Activated naive CD8-positive, alpha-beta T cell (primary cell): ENCODE results near the gene ABCA7.
A peak's percentile ranks its signal among the peaks of the same experiment; 100 is the strongest.

Experiments
- H3K27ac Mint-ChIP-seq: one replicate; pipeline ENCODE4 v1.8.0; 2021; ENCODE audit warnings: mixed read lengths
- H3K27me3 Mint-ChIP-seq: one replicate; pipeline ENCODE4 v1.8.0; 2021; ENCODE audit warnings: mixed read lengths
- H3K36me3 Mint-ChIP-seq: one replicate; pipeline ENCODE4 v1.8.0; 2021; ENCODE audit warnings: mixed read lengths
- H3K4me1 Mint-ChIP-seq: one replicate; pipeline ENCODE4 v1.8.0; 2021; ENCODE audit warnings: low read depth, mixed read lengths
- H3K4me3 Mint-ChIP-seq: one replicate; pipeline ENCODE4 v1.8.0; 2021; ENCODE audit warnings: mild to moderate bottlenecking, mixed read lengths
- H3K9me3 Mint-ChIP-seq: one replicate; pipeline ENCODE4 v1.8.0; 2021; ENCODE audit warnings: low read depth, mixed read lengths

Gene ABCA7

GRCh38 chr19:1102407-1103131 is 62.7 kb downstream of the ABCA7 start:
- no peaks in the 10 kb centered on the region for H3K27me3 Mint-ChIP-seq

GRCh38 chr19:1103132-1103707 is 63.3 kb downstream of the ABCA7 start:
- Mint-ChIP-seq H3K36me3 (no peaks in the 10 kb centered on the region), H3K27ac (peak overlapping the region; percentile 90), H3K9me3 (no peaks in the 10 kb centered on the region), H3K4me1 (peaks cover 43% of the 10 kb centered on the region), H3K27me3 (no peaks in the 10 kb centered on the region), H3K4me3 (peak overlapping the region; percentile 73)

More at GRCh38 chr19:1102407-1103131, 62.7 kb downstream of the ABCA7 start:
- Mint-ChIP-seq H3K27ac (peak overlapping the region; percentile 84), H3K4me3 (peak overlapping the region; percentile 73), H3K9me3 (no peaks in the 10 kb centered on the region), H3K36me3 (no peaks in the 10 kb centered on the region), H3K4me1 (peaks cover 46% of the 10 kb centered on the region)

GRCh38 chr19:1103708-1104310 is 63.9 kb downstream of the ABCA7 start, which contains the start of gene GPX4:
Gene GPX4, plus strand, starts transcription at chr19:1103994. Its CDS starts 50 bp downstream, at chr19:1104044.
- Mint-ChIP-seq H3K4me3 (peak within 1 kb of the TSS; percentile 76), H3K9me3 (no peaks in the 10 kb centered on the region), H3K4me1 (peaks cover 39% of the 10 kb centered on the region), H3K36me3 (no peaks in the 10 kb centered on the region), H3K27ac (peak within 1 kb of the TSS; percentile 90), H3K27me3 (no peaks in the 10 kb centered on the region)

- H3K9me3 Mint-ChIP-seq, result no peaks in the 10 kb centered on the region
- H3K4me1 Mint-ChIP-seq, result peaks cover 33% of the 10 kb centered on the region
These were observed 64.6 kb downstream of the ABCA7 start for GRCh38 chr19:1104311-1105007.

GRCh38 chr19:1105008-1105872 is 65.3 kb downstream of the ABCA7 start:
- Mint-ChIP-seq H3K36me3 (no peaks in the 10 kb centered on the region), H3K27me3 (no peaks in the 10 kb centered on the region), H3K9me3 (no peaks in the 10 kb centered on the region), H3K4me3 (peak overlapping the region; percentile 76), H3K4me1 (peaks cover 26% of the 10 kb centered on the region), H3K27ac (peak overlapping the region; percentile 54)

More at GRCh38 chr19:1104311-1105007, 64.6 kb downstream of the ABCA7 start:
- H3K27me3 Mint-ChIP-seq, result no peaks in the 10 kb centered on the region
- H3K27ac Mint-ChIP-seq, result peak overlapping the region; percentile 46
- H3K36me3 Mint-ChIP-seq, result no peaks in the 10 kb centered on the region
- peak overlapping the region; percentile 76 for H3K4me3 Mint-ChIP-seq

GRCh38 chr19:1105873-1106840 is 66.2 kb downstream of the ABCA7 start:
- H3K36me3 Mint-ChIP-seq, result no peaks in the 10 kb centered on the region
- no peak overlapping the region for H3K27ac Mint-ChIP-seq
- no peaks in the 10 kb centered on the region for H3K27me3 Mint-ChIP-seq
- H3K4me3 Mint-ChIP-seq, result peak overlapping the region; percentile 40
- H3K9me3 Mint-ChIP-seq, result no peaks in the 10 kb centered on the region
- H3K4me1 Mint-ChIP-seq, result peaks cover 24% of the 10 kb centered on the region

GRCh38 chr19:1106841-1107660 is 67.1 kb downstream of the ABCA7 start:
- Mint-ChIP-seq H3K4me3 (no peak overlapping the region), H3K9me3 (no peaks in the 10 kb centered on the region), H3K4me1 (peaks cover 15% of the 10 kb centered on the region), H3K27ac (no peak overlapping the region), H3K36me3 (no peaks in the 10 kb centered on the region), H3K27me3 (no peaks in the 10 kb centered on the region)

GRCh38 chr19:1107661-1108261 is 67.9 kb downstream of the ABCA7 start:
- Mint-ChIP-seq H3K36me3 (no peaks in the 10 kb centered on the region), H3K4me3 (no peak overlapping the region), H3K27me3 (no peaks in the 10 kb centered on the region), H3K27ac (no peak overlapping the region), H3K9me3 (no peaks in the 10 kb centered on the region), H3K4me1 (peaks cover 11% of the 10 kb centered on the region)

GRCh38 chr19:1108291-1109031 is 68.6 kb downstream of the ABCA7 start:
- Mint-ChIP-seq H3K36me3 (no peaks in the 10 kb centered on the region), H3K27me3 (no peaks in the 10 kb centered on the region), H3K9me3 (no peaks in the 10 kb centered on the region), H3K4me1 (peaks cover 4% of the 10 kb centered on the region), H3K4me3 (no peak overlapping the region), H3K27ac (no peak overlapping the region)

GRCh38 chr19:1109032-1109551 is 69.2 kb downstream of the ABCA7 start:
- no peaks in the 10 kb centered on the region for H3K27me3 Mint-ChIP-seq
- H3K36me3 Mint-ChIP-seq, result no peaks in the 10 kb centered on the region
- no peaks in the 10 kb centered on the region for H3K9me3 Mint-ChIP-seq
- no peak overlapping the region for H3K4me3 Mint-ChIP-seq
- peaks cover 2% of the 10 kb centered on the region for H3K4me1 Mint-ChIP-seq
- no peak overlapping the region for H3K27ac Mint-ChIP-seq

- Mint-ChIP-seq H3K4me1 (peaks cover 2% of the 10 kb centered on the region), H3K4me3 (no peak overlapping the region), H3K9me3 (no peaks in the 10 kb centered on the region), H3K27me3 (no peaks in the 10 kb centered on the region), H3K36me3 (no peaks in the 10 kb centered on the region), H3K27ac (no peak overlapping the region)
These were observed 70.1 kb downstream of the ABCA7 start for GRCh38 chr19:1109697-1110671.
